GM21825 (cell line): Measurements from ENCODE around the gene HDAC4.
"Not testable (repeated sequence)": the region's sequence is repeated elsewhere in the genome, so short reads cannot be mapped to it uniquely, and the experiment has no call there.

Experiments used
- ATAC-seq: cut with Tn5 transposase; IDR thresholded peaks from one replicate; pipeline ENCODE4 v1.9.1; 2021; ENCODE audit warnings: mild to moderate bottlenecking, moderate library complexity; ENCODE audit not compliant: unreplicated experiment

Gene HDAC4

GRCh38 chr2:239082425-239082824 lies 318.4 kb downstream of the HDAC4 start:
- ATAC-seq, result no peak

GRCh38 chr2:239081622-239082021 lies 319.2 kb downstream of the HDAC4 start:
- no peak for ATAC-seq

- ATAC-seq, result no peak
These were observed 319.8 kb downstream of the HDAC4 start for GRCh38 chr2:239081046-239081445.

GRCh38 chr2:239079671-239080294 lies 321.0 kb downstream of the HDAC4 start:
- ATAC-seq, result no peak

- no peak for ATAC-seq
These were observed 322.5 kb downstream of the HDAC4 start for GRCh38 chr2:239078128-239078924.

- ATAC-seq, result no peak
These were observed 323.6 kb downstream of the HDAC4 start for GRCh38 chr2:239077260-239077659.

GRCh38 chr2:239075918-239076758 lies 324.7 kb downstream of the HDAC4 start:
- no peak for ATAC-seq

GRCh38 chr2:239073745-239074530 lies 326.9 kb downstream of the HDAC4 start:
- no peak for ATAC-seq

- ATAC-seq, result no peak
These were observed 327.6 kb downstream of the HDAC4 start for GRCh38 chr2:239073270-239073669.

GRCh38 chr2:239072786-239073185 lies 328.0 kb downstream of the HDAC4 start:
- ATAC-seq, result no peak

GRCh38 chr2:239070466-239070865 lies 330.4 kb downstream of the HDAC4 start:
- ATAC-seq, result no peak

- ATAC-seq, result not testable (repeated sequence)
These were observed 331.2 kb downstream of the HDAC4 start for GRCh38 chr2:239069362-239070333.

GRCh38 chr2:239068411-239068810 lies 332.4 kb downstream of the HDAC4 start:
- no peak for ATAC-seq

- ATAC-seq, result no peak
These were observed 333.5 kb downstream of the HDAC4 start for GRCh38 chr2:239067196-239067865.

- no peak for ATAC-seq
These were observed 334.2 kb downstream of the HDAC4 start for GRCh38 chr2:239066597-239066996.

- ATAC-seq, result no peak
These were observed 334.9 kb downstream of the HDAC4 start for GRCh38 chr2:239065962-239066361.

- ATAC-seq, result no peak
These were observed 335.3 kb downstream of the HDAC4 start for GRCh38 chr2:239065537-239065936.

- no peak for ATAC-seq
These were observed 335.9 kb downstream of the HDAC4 start for GRCh38 chr2:239064891-239065290.

GRCh38 chr2:239064253-239064652 lies 336.6 kb downstream of the HDAC4 start:
- no peak for ATAC-seq
